Measurements from ENCODE around the gene TRAF2. TPM values are rescaled to one million over a fixed set of nuclear protein-coding genes. Genes with fewer than 3 reads are reported as not detected.
"Not testable (repeated sequence)": the region's sequence is repeated elsewhere in the genome, so short reads cannot be mapped to it uniquely, and the experiment has no call there.

The TRAF2 gene
- total RNA-seq, 1 donor from 2014 or later = 21.9 TPM

DNA sequence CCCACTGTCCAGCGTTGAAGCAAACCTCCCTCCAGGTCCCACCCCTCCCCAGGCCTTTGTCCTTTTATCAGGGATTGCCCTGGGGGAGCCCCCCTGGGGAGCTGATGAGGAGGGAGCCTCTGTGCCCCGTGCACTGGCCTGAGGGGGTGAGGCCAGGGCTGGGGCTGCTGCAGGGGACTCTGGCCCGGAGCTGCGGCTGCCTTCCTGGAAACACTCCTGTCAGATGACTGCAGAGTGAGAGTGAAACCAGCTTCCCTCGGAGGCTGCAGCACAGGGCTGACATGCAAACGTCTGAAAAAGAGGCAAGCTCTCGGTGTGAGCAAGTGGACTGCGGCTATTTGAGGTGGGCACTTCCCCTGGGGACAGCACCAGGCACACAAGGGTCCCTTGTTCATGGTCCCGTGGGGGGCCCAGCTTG, 4.6 kb upstream of the TRAF2 start:
- no peak for DNase-seq (ENCODE audit: extremely low read depth, low read depth, low spot score)

- no peak for DNase-seq (ENCODE audit: extremely low read depth, low read depth, low spot score)
These were observed 4.0 kb upstream of the TRAF2 start for GRCh38 chr9:136882109-136882946.

DNA sequence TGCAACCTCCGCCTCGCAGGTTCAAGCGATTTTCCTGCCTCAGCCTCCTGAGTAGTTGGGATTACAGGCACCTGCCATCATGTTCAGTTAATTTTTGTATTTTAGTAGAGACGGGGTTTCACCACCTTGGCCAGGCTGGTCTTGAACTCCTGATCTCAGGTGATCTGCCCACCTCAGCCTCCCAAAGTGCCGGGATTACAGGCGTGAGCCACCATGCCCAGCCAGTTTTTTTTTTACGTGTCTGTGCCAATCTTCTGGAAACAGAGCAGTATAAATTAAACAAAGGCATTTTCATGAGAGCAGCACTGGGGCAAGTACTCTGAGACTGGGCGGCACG, 3.4 kb upstream of the TRAF2 start:
- not testable (repeated sequence) for DNase-seq (ENCODE audit: extremely low read depth, low read depth, low spot score)

GRCh38 chr9:136883670-136884069, 2.6 kb upstream of the TRAF2 start:
- DNase-seq (ENCODE audit: extremely low read depth, low read depth, low spot score) = not testable (repeated sequence)

DNA sequence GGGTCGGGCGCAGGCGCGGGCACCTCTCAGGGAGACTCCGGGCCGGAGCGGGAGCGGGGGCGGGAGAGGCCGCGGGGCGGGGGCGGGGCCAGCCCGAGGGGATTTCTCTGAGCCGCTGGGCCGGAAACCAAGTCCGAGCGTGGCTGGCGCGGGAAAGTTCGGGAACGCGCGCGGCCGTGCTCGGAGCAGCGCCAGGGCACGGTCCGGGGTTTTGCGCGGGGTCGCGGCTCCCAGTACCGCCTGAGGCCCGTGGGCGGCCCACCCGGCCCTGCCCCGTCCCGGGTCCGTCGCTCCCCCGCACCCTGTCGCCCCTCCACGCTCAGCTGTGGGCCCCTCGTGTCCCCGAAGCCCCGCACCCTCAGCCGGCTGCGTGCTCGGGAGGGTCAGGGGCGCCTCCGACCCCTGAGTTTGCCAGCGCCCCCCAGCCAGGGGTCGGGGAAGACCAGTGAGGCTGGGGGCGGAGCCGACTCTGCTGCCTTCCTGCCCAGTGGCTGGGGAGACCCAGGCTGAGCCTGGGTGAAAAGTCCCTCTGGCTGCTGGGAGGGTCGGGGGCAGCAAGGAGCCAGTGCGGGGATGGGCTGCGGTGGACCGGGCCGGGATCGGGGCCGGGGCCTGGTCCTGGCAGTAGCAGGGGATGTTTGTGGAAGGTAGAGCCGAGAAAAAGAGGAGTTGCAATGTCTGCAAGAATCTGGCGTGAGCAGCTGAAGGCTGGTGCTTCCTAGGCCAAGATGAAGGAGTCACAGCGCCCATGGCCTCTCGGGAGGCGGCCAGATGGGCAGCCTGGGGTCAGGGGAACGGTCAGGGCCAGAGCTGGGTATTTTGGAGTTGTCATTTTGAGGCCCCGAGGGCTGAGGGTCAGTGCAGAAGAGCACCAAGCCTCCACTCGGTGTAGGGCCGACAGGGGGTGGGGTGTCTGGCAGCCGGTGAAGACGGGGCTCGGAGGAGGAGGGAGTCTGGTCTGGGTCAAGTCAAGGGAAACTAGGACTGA, 588 bp downstream of the TRAF2 start:
- DNase-seq (ENCODE audit: extremely low read depth, low read depth, low spot score) = no peak

GRCh38 chr9:136888454-136888853, 2.1 kb downstream of the TRAF2 start:
- no peak for DNase-seq (ENCODE audit: extremely low read depth, low read depth, low spot score)

DNA sequence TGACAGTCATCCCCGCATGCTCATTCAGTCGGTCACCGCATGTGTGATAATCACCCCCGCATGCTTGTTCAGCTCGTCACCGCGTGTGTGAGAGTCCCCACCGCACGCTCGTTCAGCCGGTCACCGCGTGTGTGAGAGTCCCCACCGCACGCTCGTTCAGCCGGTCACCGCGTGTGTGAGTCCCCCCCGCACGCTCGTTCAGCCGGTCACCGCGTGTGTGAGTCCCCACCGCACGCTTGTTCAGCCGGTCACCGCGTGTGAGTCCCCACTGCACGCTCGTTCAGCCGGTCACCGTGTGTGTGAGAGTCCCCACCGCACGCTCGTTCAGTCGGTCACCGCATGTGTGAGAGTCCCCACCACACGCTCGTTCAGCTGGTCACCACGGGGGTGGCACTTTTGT, 3.5 kb downstream of the TRAF2 start:
- DNase-seq (ENCODE audit: extremely low read depth, low read depth, low spot score) = no peak

GRCh38 chr9:136890661-136891060, 4.3 kb downstream of the TRAF2 start:
- no peak for DNase-seq (ENCODE audit: extremely low read depth, low read depth, low spot score)

GRCh38 chr9:136896027-136896426, 9.7 kb downstream of the TRAF2 start:
- no peak for DNase-seq (ENCODE audit: extremely low read depth, low read depth, low spot score)

DNA sequence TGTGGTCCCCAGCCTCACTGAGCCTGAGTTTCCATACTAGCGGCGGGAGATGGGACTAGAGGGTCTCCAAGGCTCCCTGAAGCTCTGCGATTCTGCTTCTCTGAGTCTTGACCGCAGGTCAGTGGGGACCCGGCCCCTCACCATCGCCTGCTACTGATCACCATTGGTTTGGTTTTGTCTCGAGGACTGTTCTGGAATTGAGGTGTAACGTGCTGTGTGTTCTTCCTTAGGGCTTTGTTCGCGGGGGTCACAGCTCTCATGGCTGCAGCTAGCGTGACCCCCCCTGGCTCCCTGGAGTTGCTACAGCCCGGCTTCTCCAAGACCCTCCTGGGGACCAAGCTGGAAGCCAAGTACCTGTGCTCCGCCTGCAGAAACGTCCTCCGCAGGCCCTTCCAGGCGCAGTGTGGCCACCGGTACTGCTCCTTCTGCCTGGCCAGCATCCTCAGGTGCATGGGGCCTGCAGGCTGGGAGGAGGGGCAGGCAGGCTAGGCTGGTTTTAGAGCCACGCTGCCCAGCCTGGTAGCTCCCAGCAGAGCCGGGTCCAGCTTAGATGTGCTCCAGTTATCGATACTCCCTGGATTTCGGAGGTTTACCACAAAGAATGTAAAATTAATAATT, 12.3 kb downstream of the TRAF2 start:
- DNase-seq (ENCODE audit: extremely low read depth, low read depth, low spot score) = no peak

GRCh38 chr9:136899196-136899595, 12.9 kb downstream of the TRAF2 start:
- DNase-seq (ENCODE audit: extremely low read depth, low read depth, low spot score) = no peak

GRCh38 chr9:136900556-136900955, 14.2 kb downstream of the TRAF2 start:
- no peak for DNase-seq (ENCODE audit: extremely low read depth, low read depth, low spot score)

DNA sequence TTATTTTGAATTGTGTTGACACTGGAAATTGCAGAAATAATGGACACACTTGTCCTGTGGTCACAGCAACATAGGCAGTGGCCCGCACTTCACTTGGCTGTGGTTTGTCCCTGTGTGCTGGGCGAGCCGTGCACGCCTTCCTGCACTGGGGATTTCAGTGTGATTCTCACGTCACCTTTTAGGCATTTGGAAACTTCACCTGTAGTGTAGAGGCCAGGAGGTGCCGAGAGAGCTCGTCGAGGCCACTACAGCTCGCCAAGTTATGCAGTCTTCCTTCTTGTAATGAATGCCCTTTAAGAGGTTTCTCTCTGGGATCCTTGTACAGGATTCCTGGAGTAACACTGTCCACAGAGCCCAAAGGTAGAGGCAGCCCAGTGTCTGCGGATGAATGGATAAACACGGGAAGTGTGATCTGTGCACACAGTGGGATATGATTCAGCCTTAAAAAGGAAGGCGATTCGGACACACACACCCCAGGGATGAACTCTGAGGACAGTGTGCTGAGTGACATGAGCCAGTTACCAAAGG, 14.7 kb downstream of the TRAF2 start:
- DNase-seq (ENCODE audit: extremely low read depth, low read depth, low spot score) = no peak

- no peak for DNase-seq (ENCODE audit: extremely low read depth, low read depth, low spot score)
These were observed 15.4 kb downstream of the TRAF2 start for GRCh38 chr9:136901516-136902258.

DNA sequence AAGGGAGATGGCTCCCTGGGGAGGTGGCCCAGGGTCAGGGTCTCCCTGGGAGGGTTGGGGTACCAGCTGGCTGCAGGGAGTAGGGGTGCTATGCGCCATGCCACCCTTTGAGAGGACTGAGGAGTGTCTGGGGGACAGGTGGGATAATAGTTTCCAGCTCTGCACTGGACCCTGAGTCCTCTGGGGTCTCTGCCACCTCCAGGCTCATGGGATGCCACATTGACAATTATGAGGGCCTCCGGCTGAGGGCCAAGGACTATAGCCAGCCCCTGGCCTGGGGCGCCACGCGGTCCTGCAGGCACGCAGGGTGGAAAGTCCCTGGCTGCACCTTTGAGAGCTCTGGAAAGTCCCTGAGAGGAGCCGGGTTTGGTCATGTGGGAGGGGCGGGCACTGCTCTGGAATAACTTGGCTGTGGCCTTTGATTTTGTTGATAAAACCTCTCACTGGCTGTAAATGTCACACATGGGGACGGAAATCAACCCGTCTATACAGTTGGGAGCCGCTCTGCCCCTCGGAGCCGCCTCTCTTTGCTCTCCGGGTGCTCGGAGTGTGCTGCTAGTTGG, 16.0 kb downstream of the TRAF2 start:
- DNase-seq (ENCODE audit: extremely low read depth, low read depth, low spot score) = no peak

GRCh38 chr9:136903041-136903554, 16.8 kb downstream of the TRAF2 start:
- DNase-seq (ENCODE audit: extremely low read depth, low read depth, low spot score) = no peak

DNA sequence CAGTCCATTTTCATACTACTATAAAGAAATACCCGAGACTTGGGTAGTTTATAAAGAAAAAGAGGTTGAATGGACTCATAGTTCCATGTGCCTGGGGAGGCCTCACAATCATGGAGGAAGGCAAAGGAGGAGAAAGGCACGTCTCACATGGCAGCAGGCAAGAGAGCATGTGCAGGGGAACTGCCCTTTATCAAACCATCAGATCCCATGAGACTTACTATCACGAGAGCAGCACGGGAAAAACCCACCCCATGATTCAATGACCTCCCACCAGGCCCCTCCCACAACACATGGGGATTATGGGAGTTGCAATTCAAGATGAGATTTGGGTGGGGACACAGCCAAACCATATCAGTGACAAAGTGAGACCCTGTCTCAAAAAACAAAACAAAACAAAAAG, 19.9 kb downstream of the TRAF2 start:
- DNase-seq (ENCODE audit: extremely low read depth, low read depth, low spot score) = no peak

- DNase-seq (ENCODE audit: extremely low read depth, low read depth, low spot score) = no peak
These were observed 20.9 kb downstream of the TRAF2 start for GRCh38 chr9:136907011-136907914.
